GM13976 (cell line): ENCODE measurements around the gene DYNC1H1.
"Not testable (repeated sequence)": the region's sequence is repeated elsewhere in the genome, so short reads cannot be mapped to it uniquely, and the experiment has no call there.

Experiments
- DNase-seq: peaks from one replicate; pipeline ENCODE4 v3.0.0; 2012; ENCODE audit warnings: low spot score
- CTCF ChIP-seq: IDR thresholded peaks from 2 replicates; pipeline ENCODE4 v1.5.1; 2012; ENCODE audit warnings: borderline replicate concordance, mild to moderate bottlenecking; ENCODE audit not compliant: insufficient read depth; ENCODE audit errors: extremely low read depth, missing control alignments, control extremely low read depth
- in situ Hi-C: fragments of 300-500 bp; cut with MboI; formaldehyde crosslinking; loops from one replicate; pipeline ENCODE4 v1.12.0; 2022; ENCODE audit warnings: low sequenced_read_pairs, mixed read lengths, inconsistent platforms; ENCODE audit not compliant: unreplicated experiment

Gene DYNC1H1

GRCh38 chr14:101969481-101969880, 5.1 kb downstream of the DYNC1H1 start:
- TF ChIP-seq CTCF, result no peak
- DNase-seq, result no peak
- in situ Hi-C loops, result loop anchor here (10.0 kb wide), 1 partner anchor 195 kb away; no protein-coding TSS in a partner anchor

- in situ Hi-C loops, result no loop called here
- no peak for TF ChIP-seq CTCF
- no peak for DNase-seq
These were observed 6.5 kb downstream of the DYNC1H1 start for GRCh38 chr14:101970830-101971400.

- DNase-seq, in situ Hi-C loops: not testable (repeated sequence)
These were observed 7.1 kb downstream of the DYNC1H1 start for GRCh38 chr14:101971458-101971857.

GRCh38 chr14:101972126-101972866, 7.9 kb downstream of the DYNC1H1 start:
- DNase-seq, result no peak
- TF ChIP-seq CTCF, result no peak
- in situ Hi-C loops, result no loop called here

- DNase-seq, result no peak
- TF ChIP-seq CTCF, result no peak
- in situ Hi-C loops, result no loop called here
These were observed 9.0 kb downstream of the DYNC1H1 start for GRCh38 chr14:101973356-101973755.

GRCh38 chr14:101975231-101975630, 10.9 kb downstream of the DYNC1H1 start:
- in situ Hi-C loops, result no loop called here
- no peak for TF ChIP-seq CTCF
- no peak for DNase-seq

- in situ Hi-C loops, result no loop called here
- TF ChIP-seq CTCF, result no peak
- no peak for DNase-seq
These were observed 13.1 kb downstream of the DYNC1H1 start for GRCh38 chr14:101977311-101978071.
